Hematopoietic multipotent progenitor cell treated with erythropoietin and hydrocortisone succinate and interleukin-3 and kit ligand, for 4 days (in vitro differentiated cells): ENCODE measurements around the gene OXT.
"Not testable (repeated sequence)": the region's sequence is repeated elsewhere in the genome, so short reads cannot be mapped to it uniquely, and the experiment has no call there.

Source experiments
- DNase-seq: peaks from one replicate; pipeline ENCODE4 v3.0.0-alpha.2; 2015

The OXT gene

DNA sequence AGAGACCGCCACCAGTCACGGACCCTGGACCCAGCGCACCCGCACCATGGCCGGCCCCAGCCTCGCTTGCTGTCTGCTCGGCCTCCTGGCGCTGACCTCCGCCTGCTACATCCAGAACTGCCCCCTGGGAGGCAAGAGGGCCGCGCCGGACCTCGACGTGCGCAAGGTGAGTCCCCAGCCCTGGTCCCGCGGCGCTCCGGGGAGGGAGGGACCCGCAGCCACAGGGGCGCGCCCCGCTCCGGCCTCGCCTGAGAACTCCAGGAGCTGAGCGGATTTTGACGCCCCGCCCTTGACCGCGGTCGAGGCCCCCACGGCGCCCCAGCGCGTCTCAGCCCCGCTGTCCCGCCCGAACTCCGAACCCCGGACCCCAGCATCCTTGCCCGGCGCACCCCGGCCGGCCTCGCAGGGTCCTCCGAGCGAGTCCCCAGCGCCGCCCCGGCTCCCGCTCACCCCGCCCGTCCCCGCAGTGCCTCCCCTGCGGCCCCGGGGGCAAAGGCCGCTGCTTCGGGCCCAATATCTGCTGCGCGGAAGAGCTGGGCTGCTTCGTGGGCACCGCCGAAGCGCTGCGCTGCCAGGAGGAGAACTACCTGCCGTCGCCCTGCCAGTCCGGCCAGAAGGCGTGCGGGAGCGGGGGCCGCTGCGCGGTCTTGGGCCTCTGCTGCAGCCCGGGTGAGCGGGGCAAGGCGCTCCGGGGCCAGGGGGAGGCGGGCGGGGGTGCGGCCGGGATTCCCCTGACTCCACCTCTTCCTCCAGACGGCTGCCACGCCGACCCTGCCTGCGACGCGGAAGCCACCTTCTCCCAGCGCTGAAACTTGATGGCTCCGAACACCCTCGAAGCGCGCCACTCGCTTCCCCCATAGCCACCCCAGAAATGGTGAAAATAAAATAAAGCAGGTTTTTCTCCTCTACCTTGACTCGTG is at the start of gene OXT:
OXT (plus strand) TSS at position 11 of the 920 bp plus-strand sequence; CDS start at position 47, 36 bp downstream.
- DNase-seq, result peak; percentile 79

DNA sequence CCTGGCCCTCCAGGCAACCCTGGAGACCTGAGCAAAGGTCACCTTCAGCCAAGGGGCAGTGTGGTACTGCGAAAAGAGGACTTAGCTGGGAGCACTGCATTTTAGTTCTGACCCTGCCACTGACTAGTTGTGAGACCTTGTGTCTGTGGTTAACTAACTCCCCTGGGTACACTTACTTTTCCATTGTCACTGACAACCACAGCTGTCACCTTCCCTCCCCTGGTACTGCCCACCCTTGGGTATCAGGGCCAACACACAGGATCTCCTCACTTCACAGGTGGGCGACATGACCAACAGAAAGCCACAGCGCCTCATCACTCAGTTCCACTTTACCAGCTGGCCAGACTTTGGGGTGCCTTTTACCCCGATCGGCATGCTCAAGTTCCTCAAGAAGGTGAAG is 49.6 kb upstream of the OXT start:
- no peak for DNase-seq

DNA sequence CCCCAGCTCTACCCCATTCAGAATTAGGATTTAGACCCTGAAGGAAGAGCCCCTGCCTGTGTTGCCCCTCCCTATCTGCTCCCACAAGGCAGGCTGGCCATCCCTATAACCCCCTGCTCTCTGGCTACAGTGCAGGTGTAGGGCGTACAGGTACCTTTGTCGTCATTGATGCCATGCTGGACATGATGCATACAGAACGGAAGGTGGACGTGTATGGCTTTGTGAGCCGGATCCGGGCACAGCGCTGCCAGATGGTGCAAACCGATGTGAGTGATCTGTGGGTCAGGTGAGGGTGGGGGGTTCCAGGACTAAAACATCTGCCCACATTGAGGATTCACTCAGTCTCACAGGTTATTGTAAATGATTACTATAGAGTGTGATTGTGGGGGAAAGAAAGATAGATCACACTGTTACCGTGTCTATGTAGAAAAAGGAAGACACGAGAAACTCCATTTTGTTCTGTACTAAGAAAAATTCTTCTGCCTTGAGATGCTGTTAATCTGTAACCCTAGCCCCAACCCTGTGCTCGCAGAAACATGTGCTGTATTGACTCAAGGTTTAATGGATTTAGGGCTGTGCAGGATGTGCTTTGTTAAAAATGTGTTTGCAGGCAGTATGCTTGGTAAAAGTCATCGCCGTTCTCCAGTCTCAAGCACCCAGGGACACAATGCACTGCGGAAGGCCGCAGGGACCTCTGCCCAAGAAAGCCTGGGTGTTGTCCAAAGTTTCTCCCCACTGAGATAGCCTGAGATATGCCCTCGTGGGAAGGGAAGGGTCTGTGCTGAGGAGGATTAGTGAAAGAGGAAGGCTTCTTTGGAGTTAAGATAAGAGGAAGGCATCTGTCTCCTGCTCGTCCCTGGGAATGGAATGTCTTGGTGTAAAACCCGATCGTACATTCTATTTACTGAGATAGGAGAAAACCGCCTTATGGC is 48.6 kb upstream of the OXT start:
- DNase-seq, result not testable (repeated sequence)

- no peak for DNase-seq
These were observed 43.4 kb upstream of the OXT start for GRCh38 chr20:3027987-3028386.

GRCh38 chr20:3031524-3032147 is 39.8 kb upstream of the OXT start:
- no peak for DNase-seq

- DNase-seq, result no peak
These were observed 38.8 kb upstream of the OXT start for GRCh38 chr20:3032624-3033023.

- DNase-seq, result no peak
These were observed 33.8 kb upstream of the OXT start for GRCh38 chr20:3037654-3038053.

GRCh38 chr20:3038454-3038853 is 33.0 kb upstream of the OXT start:
- no peak for DNase-seq

GRCh38 chr20:3039426-3039825 is 32.0 kb upstream of the OXT start:
- no peak for DNase-seq

DNA sequence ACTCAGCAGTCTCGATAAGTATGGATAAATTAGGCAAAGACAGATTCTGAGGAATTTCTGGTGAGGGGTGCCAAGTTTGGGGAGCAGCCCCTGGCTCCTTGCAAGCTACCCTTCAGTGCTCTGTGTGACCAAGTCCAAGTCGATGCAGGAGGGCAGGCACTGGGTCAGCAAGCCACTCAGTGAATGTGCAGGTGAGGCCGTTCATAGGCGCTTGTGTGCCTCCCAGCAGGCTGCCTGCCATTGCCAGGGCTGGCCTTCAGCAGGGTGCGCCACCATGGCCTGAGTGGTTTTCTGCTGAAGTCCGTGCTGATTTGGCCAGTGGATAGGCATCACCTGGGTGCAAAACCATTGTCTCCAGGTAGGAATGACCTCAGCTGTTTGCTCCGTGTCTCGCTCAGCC is 31.3 kb upstream of the OXT start:
- no peak for DNase-seq

DNA sequence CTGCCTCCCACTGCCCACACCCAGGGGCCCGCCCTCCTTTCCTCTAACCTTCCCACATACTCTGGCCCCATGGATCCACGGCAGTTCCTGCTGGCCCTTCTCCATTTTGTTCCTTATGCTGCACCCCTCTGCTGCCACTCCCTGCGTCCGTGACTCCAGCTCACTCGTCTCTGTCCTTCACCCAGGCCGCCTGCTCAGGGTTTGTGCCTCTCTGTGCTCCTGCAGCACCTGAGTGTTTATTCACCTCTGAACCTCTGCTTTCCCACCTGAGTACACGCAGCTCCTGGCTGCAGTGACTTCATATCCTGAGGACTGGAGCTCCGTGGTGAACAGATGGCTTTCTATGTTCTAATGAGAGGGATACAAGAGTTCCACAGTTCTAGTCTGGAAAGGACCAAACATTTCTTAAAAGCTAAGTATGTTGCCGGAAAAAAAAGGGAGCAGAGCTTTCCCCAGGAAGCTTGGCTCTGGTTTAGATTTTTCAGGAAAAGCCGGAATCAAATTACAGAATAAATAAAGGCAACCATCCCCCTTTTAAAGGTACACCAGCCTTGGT is 29.5 kb upstream of the OXT start:
- no peak for DNase-seq

DNA sequence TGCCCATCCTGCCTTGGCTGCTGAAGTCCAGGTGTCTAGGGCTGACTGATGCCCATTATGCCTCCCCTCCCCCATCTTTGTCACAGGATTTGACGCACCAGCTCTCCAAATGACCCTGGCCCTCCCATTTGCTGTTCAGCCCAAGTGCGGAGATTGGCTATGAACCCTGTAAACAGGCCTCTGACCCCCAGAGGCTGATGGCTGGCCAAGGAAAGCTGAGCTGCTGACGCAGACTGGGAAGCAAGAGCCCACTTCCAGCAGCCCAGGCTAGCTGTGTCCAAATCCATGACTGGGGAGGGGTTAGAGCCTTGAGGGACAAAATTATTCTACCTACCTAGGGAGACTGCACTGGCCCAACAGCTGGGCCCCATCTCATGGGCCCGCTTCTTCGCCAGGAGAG is 28.8 kb upstream of the OXT start:
- no peak for DNase-seq

- no peak for DNase-seq
These were observed 28.1 kb upstream of the OXT start, which contains the start of gene GNRH2 for GRCh38 chr20:3043322-3043721. Gene GNRH2, plus strand, starts transcription at chr20:3043622. Its CDS starts 793 bp downstream, at chr20:3044415.

- no peak for DNase-seq
These were observed 27.0 kb upstream of the OXT start for GRCh38 chr20:3044336-3044965.

GRCh38 chr20:3045042-3045815 is 26.2 kb upstream of the OXT start:
- DNase-seq, result peak; percentile 92

- peak; percentile 97 for DNase-seq
These were observed 25.4 kb upstream of the OXT start, which contains the start of gene MRPS26 for GRCh38 chr20:3045816-3046676. Gene MRPS26, plus strand, starts transcription at chr20:3046052. Its CDS starts 17 bp downstream, at chr20:3046069.

- no peak for DNase-seq
These were observed 24.6 kb upstream of the OXT start for GRCh38 chr20:3046677-3047462.

GRCh38 chr20:3047486-3048419 is 23.7 kb upstream of the OXT start:
- peak; percentile 57 for DNase-seq
